Peyer's patch (tissue), 4 donors: ENCODE measurements around the gene COL24A1. TPM values are rescaled to one million over a fixed set of nuclear protein-coding genes. Genes with fewer than 3 reads are reported as not detected.
"Not testable (repeated sequence)": the region's sequence is repeated elsewhere in the genome, so short reads cannot be mapped to it uniquely, and the experiment has no call there.

Source experiments
- DNase-seq, 3 donors: peaks; one replicate each; pipeline ENCODE4 v3.0.0-alpha.2; 2017 to 2019
- H3K27ac ChIP-seq, 4 donors: fragments of 200-600 bp; sonication (generic); one replicate each; pipeline ENCODE4 v1.5.1; 2016 to 2019
- H3K27me3 ChIP-seq, 2 donors: fragments of 200-600 bp; sonication (generic); one replicate each; pipeline ENCODE4 v1.5.1; 2019
- H3K36me3 ChIP-seq, 3 donors: fragments of 200-600 bp; sonication (generic); one replicate each; pipeline ENCODE4 v1.5.1; 2016 to 2019
- H3K4me1 ChIP-seq, 4 donors: fragments of 200-600 bp; sonication (generic); one replicate each; pipeline ENCODE4 v1.5.1; 2016 to 2019
- H3K4me3 ChIP-seq, 4 donors: fragments of 200-600 bp; sonication (generic); 1 replicate in 3 of 4; 2 replicates in 1 of 4; pipeline ENCODE4 v1.5.1; 2016 to 2019; ENCODE audit warnings: mild to moderate bottlenecking in 1 of 4
- H3K9me3 ChIP-seq, 4 donors: fragments of 200-600 bp; sonication (generic); one replicate each; pipeline ENCODE4 v1.5.1; 2016 to 2019; ENCODE audit warnings: mild to moderate bottlenecking in 1 of 4
- POLR2A ChIP-seq, 2 donors: fragments of 450-650 bp; IDR thresholded peaks; one replicate each; pipeline ENCODE4 v1.5.1; 2017; ENCODE audit warnings: antibody characterized with exemption in 2 of 2, mild to moderate bottlenecking in 2 of 2, moderate library complexity in 2 of 2
- total RNA-seq, 4 donors: library from RNA; depleted of rRNA; stranded (reverse); fragments of >200 nt; gene quantifications; one replicate each; pipeline ENCODE4 v1.1.0, GENCODE V29; 2016
- TF ChIP-seq, protein P1 (sequence below), 6 experiments: fragments of 450-650 bp in 4 of 6; fragments of 200-600 bp in 2 of 6; sonication (generic) in 1 of 6; IDR thresholded peaks; one replicate each; pipeline ENCODE4 v1.5.1; 2017 to 2019; ENCODE audit warnings: antibody characterized with exemption in 6 of 6, mild to moderate bottlenecking in 3 of 6, moderate library complexity in 1 of 6

Gene COL24A1
- total RNA-seq, 4 donors from 2014 or later: 0.18 to 3.3 (median 0.34) TPM

DNA sequence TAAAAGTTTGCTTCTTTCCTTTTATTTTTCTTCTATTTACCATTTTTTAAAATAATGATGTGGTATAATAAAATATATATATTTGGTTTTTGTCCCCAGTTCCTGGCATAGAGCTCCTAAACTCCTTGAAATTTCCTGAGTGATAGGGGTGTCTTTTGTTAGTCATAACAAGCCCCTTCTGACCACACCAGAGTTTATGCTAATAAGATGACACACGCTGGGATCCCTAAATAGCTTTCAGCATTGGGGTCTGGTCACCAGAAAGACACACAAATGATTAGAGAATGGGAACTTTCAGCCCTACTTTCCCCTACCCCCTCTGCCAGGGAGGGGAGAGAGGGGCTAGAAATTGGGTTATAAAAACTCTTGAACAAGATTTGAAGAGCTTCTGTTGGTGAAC, 56.2 kb downstream of the COL24A1 start:
- Histone ChIP-seq H3K36me3 (no peaks in the 10 kb centered on the region), H3K4me3 (no peak overlapping the region), H3K27me3 (no peaks in the 10 kb centered on the region), H3K4me1 (no peaks in the 10 kb centered on the region), H3K9me3 (no peaks in the 10 kb centered on the region), H3K27ac (no peak overlapping the region)
- TF ChIP-seq, protein P1, sequence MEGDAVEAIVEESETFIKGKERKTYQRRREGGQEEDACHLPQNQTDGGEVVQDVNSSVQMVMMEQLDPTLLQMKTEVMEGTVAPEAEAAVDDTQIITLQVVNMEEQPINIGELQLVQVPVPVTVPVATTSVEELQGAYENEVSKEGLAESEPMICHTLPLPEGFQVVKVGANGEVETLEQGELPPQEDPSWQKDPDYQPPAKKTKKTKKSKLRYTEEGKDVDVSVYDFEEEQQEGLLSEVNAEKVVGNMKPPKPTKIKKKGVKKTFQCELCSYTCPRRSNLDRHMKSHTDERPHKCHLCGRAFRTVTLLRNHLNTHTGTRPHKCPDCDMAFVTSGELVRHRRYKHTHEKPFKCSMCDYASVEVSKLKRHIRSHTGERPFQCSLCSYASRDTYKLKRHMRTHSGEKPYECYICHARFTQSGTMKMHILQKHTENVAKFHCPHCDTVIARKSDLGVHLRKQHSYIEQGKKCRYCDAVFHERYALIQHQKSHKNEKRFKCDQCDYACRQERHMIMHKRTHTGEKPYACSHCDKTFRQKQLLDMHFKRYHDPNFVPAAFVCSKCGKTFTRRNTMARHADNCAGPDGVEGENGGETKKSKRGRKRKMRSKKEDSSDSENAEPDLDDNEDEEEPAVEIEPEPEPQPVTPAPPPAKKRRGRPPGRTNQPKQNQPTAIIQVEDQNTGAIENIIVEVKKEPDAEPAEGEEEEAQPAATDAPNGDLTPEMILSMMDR (IDR thresholded peaks at IDR 0.05): no peak
- no peak for TF ChIP-seq POLR2A (IDR thresholded peaks at IDR 0.05)
- no peak for DNase-seq

DNA sequence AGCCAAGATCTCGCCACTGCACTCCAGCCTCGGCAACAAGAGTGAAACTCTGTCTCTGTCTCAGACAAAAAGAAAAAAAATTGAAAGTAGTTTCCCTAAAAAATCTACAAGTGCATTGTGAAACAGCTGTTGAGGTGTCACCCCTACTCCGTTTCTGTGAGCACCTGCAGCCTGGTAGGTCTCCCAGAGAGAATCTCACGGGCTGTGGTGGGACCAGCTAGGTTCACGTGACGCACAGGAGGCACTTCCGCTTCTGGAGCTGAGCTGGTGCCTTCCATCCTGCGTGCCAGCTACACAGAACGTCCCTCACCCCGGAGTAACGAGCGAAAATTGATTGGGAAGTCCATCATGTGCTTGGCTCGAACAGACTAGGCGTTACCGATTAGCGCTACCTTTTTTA, 66.8 kb downstream of the COL24A1 start:
- H3K4me3 ChIP-seq: no peak overlapping the region
- no peaks in the 10 kb centered on the region for H3K27me3 ChIP-seq
- no peaks in the 10 kb centered on the region for H3K9me3 ChIP-seq
- no peak for DNase-seq
- H3K27ac ChIP-seq: no peak overlapping the region
- H3K36me3 ChIP-seq: no peaks in the 10 kb centered on the region
- TF ChIP-seq, protein P1 (IDR thresholded peaks at IDR 0.05): no peak
- no peak for TF ChIP-seq POLR2A (IDR thresholded peaks at IDR 0.05)
- no peaks in the 10 kb centered on the region for H3K4me1 ChIP-seq

DNA sequence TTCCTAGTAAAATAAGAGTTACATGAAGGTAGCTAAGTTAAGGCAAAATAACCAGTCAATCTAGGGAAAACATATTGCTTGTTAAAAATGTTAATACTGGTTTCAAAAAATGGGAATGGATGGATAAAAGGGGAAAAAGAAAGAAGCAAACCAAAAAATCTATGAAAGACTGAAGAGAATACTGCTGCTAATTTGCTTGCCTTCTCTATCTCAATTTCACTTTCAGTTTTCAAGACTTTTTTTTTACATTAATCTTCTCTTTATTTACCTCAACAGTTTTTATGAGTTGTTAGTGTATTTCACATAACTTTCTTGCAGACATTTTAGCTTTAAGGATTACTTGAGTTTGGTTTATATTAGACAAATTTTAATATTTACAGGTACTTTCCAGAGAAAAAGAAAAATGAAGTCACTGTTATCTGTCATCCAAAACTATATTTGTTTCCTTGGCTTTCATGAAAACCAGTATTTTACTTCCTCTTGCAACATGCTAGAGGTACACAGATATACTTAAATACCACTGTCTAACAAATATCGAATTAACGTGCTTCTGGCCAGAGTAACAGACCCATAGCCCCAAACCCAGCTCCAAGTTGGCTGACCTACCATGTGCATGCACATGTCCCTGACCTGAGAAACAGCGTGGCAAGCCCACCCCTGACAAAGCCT, 70.7 kb downstream of the COL24A1 start:
- no peak overlapping the region for H3K27ac ChIP-seq
- no peak for DNase-seq
- no peak for TF ChIP-seq POLR2A (IDR thresholded peaks at IDR 0.05)
- TF ChIP-seq, protein P1 (IDR thresholded peaks at IDR 0.05): no peak

DNA sequence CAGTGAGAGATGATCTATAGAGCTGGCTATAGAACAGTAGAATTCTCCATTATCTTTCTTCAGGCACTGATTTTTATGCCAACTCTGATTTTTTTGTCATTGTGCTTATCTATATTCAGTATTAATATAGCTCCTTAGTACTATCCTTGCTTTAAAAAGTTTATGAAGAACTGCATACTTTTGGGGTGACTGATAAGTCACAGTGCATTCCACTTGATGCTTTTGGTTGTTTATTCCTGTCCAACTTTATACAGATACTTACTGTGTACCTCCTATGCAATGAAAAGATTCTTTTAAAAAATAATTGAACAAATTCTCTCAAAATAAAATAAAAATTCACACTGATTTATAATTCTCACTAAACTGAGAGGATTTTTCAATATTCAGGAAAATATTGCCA, 71.6 kb downstream of the COL24A1 start:
- H3K4me3 ChIP-seq: no peak overlapping the region
- no peaks in the 10 kb centered on the region for H3K27me3 ChIP-seq
- DNase-seq: no peak
- H3K9me3 ChIP-seq: no peaks in the 10 kb centered on the region
- TF ChIP-seq, protein P1 (IDR thresholded peaks at IDR 0.05): no peak
- no peaks in the 10 kb centered on the region for H3K36me3 ChIP-seq
- no peaks in the 10 kb centered on the region for H3K4me1 ChIP-seq
- no peak overlapping the region for H3K27ac ChIP-seq

More for the DNA sequence above, 70.7 kb downstream of the COL24A1 start:
- Histone ChIP-seq H3K9me3 (no peaks in the 10 kb centered on the region), H3K4me1 (no peaks in the 10 kb centered on the region), H3K36me3 (no peaks in the 10 kb centered on the region), H3K27me3 (no peaks in the 10 kb centered on the region), H3K4me3 (no peak overlapping the region)

DNA sequence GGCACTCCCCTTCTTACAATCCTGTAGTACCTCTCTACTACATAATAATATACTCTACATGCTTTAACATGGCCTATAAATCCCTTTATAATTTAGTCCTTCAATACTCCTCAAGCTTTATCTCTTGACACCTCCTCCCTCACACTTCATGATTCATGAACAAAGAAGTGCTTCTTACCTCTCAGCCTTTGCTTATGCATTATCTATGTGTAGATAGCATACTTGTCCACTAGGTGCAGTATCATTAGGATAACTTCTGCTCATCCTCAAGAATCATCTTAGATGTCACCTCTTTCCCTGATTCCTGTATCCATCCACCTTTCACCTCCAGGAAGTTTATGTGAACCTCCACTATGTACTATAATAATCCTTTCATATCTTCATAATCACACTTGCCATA, 74.4 kb downstream of the COL24A1 start:
- H3K27ac ChIP-seq: no peak overlapping the region
- no peak for DNase-seq
- no peaks in the 10 kb centered on the region for H3K4me1 ChIP-seq
- H3K4me3 ChIP-seq: no peak overlapping the region
- H3K36me3 ChIP-seq: no peaks in the 10 kb centered on the region
- H3K27me3 ChIP-seq: no peaks in the 10 kb centered on the region
- no peaks in the 10 kb centered on the region for H3K9me3 ChIP-seq
- TF ChIP-seq, protein P1 (IDR thresholded peaks at IDR 0.05): no peak
- no peak for TF ChIP-seq POLR2A (IDR thresholded peaks at IDR 0.05)

DNA sequence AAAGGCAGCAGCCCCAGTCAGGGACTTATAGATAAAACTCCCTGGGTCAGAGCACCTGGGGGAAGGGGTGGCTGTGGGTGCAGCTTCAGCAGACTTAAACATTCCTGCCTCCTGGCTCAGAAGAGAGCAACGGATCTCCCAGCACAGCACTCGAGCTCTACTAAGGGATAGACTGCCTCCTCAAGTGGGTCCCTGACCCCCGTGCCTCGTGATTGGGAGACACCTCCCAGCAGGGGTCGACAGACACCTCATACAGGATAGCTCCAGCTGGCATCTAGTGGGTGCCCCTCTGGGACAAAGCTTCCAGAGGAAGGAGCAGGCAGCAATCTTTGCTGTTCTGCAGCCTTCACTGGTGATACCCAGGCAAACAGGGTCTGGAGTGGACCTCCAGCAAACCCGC, 84.1 kb downstream of the COL24A1 start:
- not testable (repeated sequence) for H3K4me1 ChIP-seq, H3K9me3 ChIP-seq, H3K36me3 ChIP-seq, H3K27ac ChIP-seq, H3K27me3 ChIP-seq, DNase-seq, H3K4me3 ChIP-seq

DNA sequence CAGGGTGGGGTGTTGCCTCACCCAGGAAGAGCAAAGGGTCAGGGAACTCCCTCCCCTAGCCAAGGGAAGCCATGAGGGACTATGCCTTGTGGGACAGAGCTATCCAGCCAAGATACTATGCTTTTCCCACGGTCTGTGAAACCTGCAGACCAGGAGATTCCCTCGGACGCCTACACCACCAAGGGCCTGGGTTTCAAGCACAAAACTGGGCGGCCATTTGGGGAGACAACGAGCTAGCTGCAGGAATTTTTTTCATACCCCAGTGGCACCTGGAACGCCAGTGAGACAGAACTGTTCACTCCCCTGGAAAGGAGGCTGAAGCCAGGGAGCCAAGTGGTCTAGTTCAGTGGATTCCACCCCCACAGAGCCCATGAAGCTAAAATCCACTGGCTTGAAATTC, 84.7 kb downstream of the COL24A1 start:
- H3K27me3 ChIP-seq, H3K4me1 ChIP-seq, H3K36me3 ChIP-seq, DNase-seq, H3K27ac ChIP-seq, H3K4me3 ChIP-seq, H3K9me3 ChIP-seq: not testable (repeated sequence)
